GM19351 (cell line): ENCODE results near the gene CNKSR3.

Source experiments
- ATAC-seq: cut with Tn5 transposase; IDR thresholded peaks from one replicate; pipeline ENCODE4 v1.9.1; 2021; ENCODE audit warnings: mild to moderate bottlenecking, moderate library complexity; ENCODE audit not compliant: unreplicated experiment

Gene CNKSR3

GRCh38 chr6:154390034-154390433 lies 120.5 kb downstream of the CNKSR3 start:
- no peak for ATAC-seq

- ATAC-seq, result no peak
These were observed 121.7 kb downstream of the CNKSR3 start for GRCh38 chr6:154388803-154389202.

GRCh38 chr6:154386848-154387717 lies 123.4 kb downstream of the CNKSR3 start:
- ATAC-seq, result no peak

- no peak for ATAC-seq
These were observed 126.3 kb downstream of the CNKSR3 start for GRCh38 chr6:154384191-154384590.

- no peak for ATAC-seq
These were observed 127.2 kb downstream of the CNKSR3 start for GRCh38 chr6:154383273-154383672.

GRCh38 chr6:154382740-154383139 lies 127.7 kb downstream of the CNKSR3 start:
- no peak for ATAC-seq

- no peak for ATAC-seq
These were observed 128.9 kb downstream of the CNKSR3 start for GRCh38 chr6:154381548-154381947.

- ATAC-seq, result no peak
These were observed 129.7 kb downstream of the CNKSR3 start for GRCh38 chr6:154380741-154381140.

- no peak for ATAC-seq
These were observed 130.9 kb downstream of the CNKSR3 start for GRCh38 chr6:154379585-154379984.

GRCh38 chr6:154378518-154378917 lies 132.0 kb downstream of the CNKSR3 start:
- ATAC-seq, result no peak

- no peak for ATAC-seq
These were observed 132.8 kb downstream of the CNKSR3 start for GRCh38 chr6:154377726-154378125.

GRCh38 chr6:154373971-154374370 lies 136.5 kb downstream of the CNKSR3 start:
- ATAC-seq, result no peak

- no peak for ATAC-seq
These were observed 139.2 kb downstream of the CNKSR3 start for GRCh38 chr6:154371281-154371680.

- ATAC-seq, result peak; percentile 73
These were observed 139.9 kb downstream of the CNKSR3 start for GRCh38 chr6:154370545-154370944.

GRCh38 chr6:154367839-154368695 lies 142.4 kb downstream of the CNKSR3 start:
- ATAC-seq, result no peak

GRCh38 chr6:154367336-154367735 lies 143.1 kb downstream of the CNKSR3 start:
- ATAC-seq, result no peak

- no peak for ATAC-seq
These were observed 146.7 kb downstream of the CNKSR3 start for GRCh38 chr6:154363821-154364220.

GRCh38 chr6:154361476-154361875 lies 149.0 kb downstream of the CNKSR3 start:
- ATAC-seq, result no peak

- ATAC-seq, result no peak
These were observed 150.0 kb downstream of the CNKSR3 start for GRCh38 chr6:154360476-154360875.

- no peak for ATAC-seq
These were observed 150.8 kb downstream of the CNKSR3 start for GRCh38 chr6:154359679-154360078.

- no peak for ATAC-seq
These were observed 151.3 kb downstream of the CNKSR3 start for GRCh38 chr6:154359161-154359574.

- ATAC-seq, result no peak
These were observed 152.4 kb downstream of the CNKSR3 start for GRCh38 chr6:154358019-154358545.
